Neural cell (in vitro differentiated cells): ENCODE data around the gene LZTS2. TPM values are rescaled to one million over a fixed set of nuclear protein-coding genes. Genes with fewer than 3 reads are reported as not detected.

ENCODE experiments used
- H2AFZ ChIP-seq: fragments of 200-600, 300-800 bp; sonication (generic), shearing (Covaris generic); 2 replicates; pipeline ENCODE4 v1.6.0; 2014; ENCODE audit warnings: low read depth, mild to moderate bottlenecking, antibody characterized with exemption, low read length, moderate library complexity
- H3F3A ChIP-seq: fragments of 200-600 bp; shearing (Covaris generic); 2 replicates; pipeline ENCODE4 v1.6.1; 2016; ENCODE audit warnings: mild to moderate bottlenecking, moderate library complexity, mixed read lengths, antibody characterized with exemption, low read length; ENCODE audit not compliant: insufficient read depth, poor library complexity, severe bottlenecking
- H3K27ac ChIP-seq: fragments of 200-600, 300-800 bp; sonication (generic), shearing (Covaris generic); 2 replicates; pipeline ENCODE4 v1.5.1; 2014; ENCODE audit warnings: mild to moderate bottlenecking, low read length, moderate library complexity
- H3K27me3 ChIP-seq: fragments of 300-800, 200-600 bp; sonication (generic), shearing (Covaris generic); 2 replicates; pipeline ENCODE4 v1.6.0; 2014; ENCODE audit warnings: mild to moderate bottlenecking, low read depth, low read length, moderate library complexity; ENCODE audit not compliant: insufficient read depth
- H3K36me3 ChIP-seq: fragments of 300-800, 200-600 bp; sonication (generic), shearing (Covaris generic); 2 replicates; pipeline ENCODE4 v1.5.1; 2014; ENCODE audit warnings: mild to moderate bottlenecking, antibody characterized with exemption, low read length, moderate library complexity; ENCODE audit not compliant: insufficient read depth
- H3K4me2 ChIP-seq: fragments of 300-800, 200-600 bp; sonication (generic), shearing (Covaris generic); 2 replicates; pipeline ENCODE4 v1.6.0; 2014; ENCODE audit warnings: mild to moderate bottlenecking, low read length
- H3K4me3 ChIP-seq: fragments of 300-800, 200-600 bp; sonication (generic), shearing (Covaris generic); 2 replicates; pipeline ENCODE4 v1.5.1; 2014; ENCODE audit warnings: mild to moderate bottlenecking, low read length, moderate library complexity
- H3K79me2 ChIP-seq: fragments of 200-600 bp; shearing (Covaris generic); replicated peaks from 2 replicates; pipeline ENCODE4 v1.6.0; 2014; ENCODE audit warnings: mild to moderate bottlenecking, low read length, moderate library complexity; ENCODE audit not compliant: insufficient read depth
- H3K9ac ChIP-seq: fragments of 300-800, 200-600 bp; sonication (generic), shearing (Covaris generic); 2 replicates; pipeline ENCODE4 v1.6.1; 2016; ENCODE audit warnings: mild to moderate bottlenecking, low read length, mixed read lengths
- H3K9me2 ChIP-seq: fragments of 200-600 bp; shearing (Covaris generic); 2 replicates; pipeline ENCODE4 v1.6.1; 2016; ENCODE audit warnings: mild to moderate bottlenecking, low read length, mixed read lengths; ENCODE audit not compliant: insufficient read depth
- H3K9me3 ChIP-seq: fragments of 200-600, 300-800 bp; sonication (generic), shearing (Covaris generic); 2 replicates; pipeline ENCODE4 v1.6.1; 2016; ENCODE audit warnings: mild to moderate bottlenecking, mixed run types, low read length, moderate library complexity, mixed read lengths
- H4K20me1 ChIP-seq: fragments of 200-600 bp; shearing (Covaris generic); 2 replicates; pipeline ENCODE4 v1.6.1; 2016; ENCODE audit warnings: mild to moderate bottlenecking, mixed run types; ENCODE audit not compliant: insufficient read depth
- CTCF ChIP-seq: fragments of 450-650 bp; IDR thresholded peaks from 2 replicates; pipeline ENCODE4 v1.5.1; 2014; ENCODE audit warnings: antibody characterized with exemption, mild to moderate bottlenecking, moderate library complexity; ENCODE audit not compliant: poor library complexity, severe bottlenecking
- EZH2 ChIP-seq: fragments of 200-600, 300-800 bp; shearing (Covaris generic), sonication (generic); IDR thresholded peaks from 2 replicates; pipeline ENCODE4 v1.6.1; 2014; ENCODE audit warnings: antibody characterized with exemption, low read length, borderline replicate concordance, mild to moderate bottlenecking; ENCODE audit not compliant: insufficient read depth, poor library complexity, severe bottlenecking
- MXI1 ChIP-seq: fragments of 450-650 bp; conservative IDR thresholded peaks from 2 replicates; pipeline ENCODE4 v1.6.1; 2014; ENCODE audit warnings: antibody characterized with exemption, mild to moderate bottlenecking; ENCODE audit not compliant: poor library complexity, severe bottlenecking
- POLR2AphosphoS5 ChIP-seq: IDR thresholded peaks from 2 replicates; pipeline ENCODE4 v1.6.1; 2012
- RAD21 ChIP-seq: fragments of 450-650 bp; conservative IDR thresholded peaks from 2 replicates; pipeline ENCODE4 v1.6.1; 2014; ENCODE audit warnings: antibody characterized with exemption, mild to moderate bottlenecking, moderate library complexity
- SMC3 ChIP-seq: fragments of 450-650 bp; conservative IDR thresholded peaks from 2 replicates; pipeline ENCODE4 v1.6.1; 2014; ENCODE audit warnings: antibody characterized with exemption, mild to moderate bottlenecking, moderate library complexity; ENCODE audit not compliant: poor library complexity
- TAF1 ChIP-seq: IDR thresholded peaks from 2 replicates; pipeline ENCODE4 v1.6.1; 2012; ENCODE audit warnings: low read depth
- polyA plus RNA-seq: library from polyadenylated mRNA; depleted of rRNA; stranded (reverse); fragments of >200 nt; gene quantifications from 2 replicates; pipeline ENCODE4 v1.2.3, GENCODE V29; 2014

Gene LZTS2
- polyA plus RNA-seq, 1 donor from 2014 or later, result 40.1 TPM

DNA sequence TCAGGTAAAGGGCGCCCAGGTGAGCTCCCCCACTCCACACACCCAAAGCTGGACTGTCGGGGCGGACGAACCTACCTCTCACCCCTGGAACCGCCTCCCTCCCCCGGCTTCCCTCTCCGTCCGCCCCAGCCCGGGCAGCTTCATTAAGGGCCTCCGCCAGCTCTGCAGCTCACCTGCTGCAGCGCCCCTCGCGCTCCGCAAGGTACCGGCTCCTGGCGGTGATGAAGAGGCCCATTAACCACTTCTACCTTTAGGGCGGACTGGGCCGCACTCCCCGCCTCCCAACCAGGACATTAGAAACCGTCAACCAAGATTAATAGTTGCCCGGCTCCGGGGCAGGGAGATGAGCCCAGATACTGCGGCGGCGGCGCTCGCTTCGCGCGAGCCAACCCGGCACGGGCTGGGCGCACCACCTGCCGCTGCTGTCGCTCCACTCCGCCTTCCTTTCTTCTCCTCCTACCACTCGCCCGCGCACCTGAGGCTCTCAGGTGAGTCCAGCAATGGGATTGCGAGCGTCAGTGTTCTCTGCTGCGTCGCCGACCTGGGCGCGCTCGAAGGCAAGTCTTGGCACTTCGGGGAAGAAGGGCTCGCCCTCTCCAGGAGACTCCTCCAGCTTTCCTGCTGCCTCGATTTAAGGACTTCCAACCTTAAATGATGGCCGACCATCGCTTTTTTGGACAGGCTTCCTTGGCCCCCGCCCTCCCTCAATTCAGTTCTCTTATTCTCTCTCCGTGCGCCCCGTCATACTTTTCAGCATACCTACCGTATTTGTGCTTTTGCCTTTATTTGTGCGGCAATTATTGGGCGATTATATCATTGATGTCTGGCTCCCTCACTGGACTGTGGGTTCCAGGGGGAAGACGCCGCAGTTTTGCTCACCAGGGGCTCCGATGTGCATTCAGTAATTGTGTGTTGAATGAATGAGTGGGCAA is 48.6 kb downstream of the LZTS2 start:
- H3K4me2 ChIP-seq, result no peak overlapping the region

GRCh38 chr10:101050208-101051069 is 50.8 kb downstream of the LZTS2 start:
- no peaks in the 10 kb centered on the region for H3K36me3 ChIP-seq
- no peaks in the 10 kb centered on the region for H3K9me2 ChIP-seq
- H3K27ac ChIP-seq, result no peak overlapping the region
- H3F3A ChIP-seq, result no peaks in the 10 kb centered on the region
- H3K79me2 ChIP-seq, result no peaks in the 10 kb centered on the region
- H3K9me3 ChIP-seq, result no peaks in the 10 kb centered on the region
- no peak overlapping the region for H3K4me2 ChIP-seq
- peaks cover 66% of the 10 kb centered on the region for H3K27me3 ChIP-seq
- no peak overlapping the region for H2AFZ ChIP-seq
- H4K20me1 ChIP-seq, result no peaks in the 10 kb centered on the region
- TF ChIP-seq RAD21 (no peak), SMC3 (peak; percentile 13), POLR2AphosphoS5 (no peak), CTCF (peak; percentile 58)
- H3K9ac ChIP-seq, result no peak overlapping the region
- H3K4me3 ChIP-seq, result peak overlapping the region; percentile 21

More for the DNA sequence above, 48.6 kb downstream of the LZTS2 start:
- Histone ChIP-seq H3K27me3 (peaks cover 69% of the 10 kb centered on the region), H3K36me3 (no peaks in the 10 kb centered on the region), H3K9me2 (no peaks in the 10 kb centered on the region), H3F3A (peaks cover 4% of the 10 kb centered on the region), H3K9me3 (no peaks in the 10 kb centered on the region), H3K9ac (no peak overlapping the region), H3K4me3 (peak overlapping the region; percentile 18), H4K20me1 (no peaks in the 10 kb centered on the region), H3K27ac (no peak overlapping the region), H2AFZ (no peak overlapping the region), H3K79me2 (no peaks in the 10 kb centered on the region)
- TF ChIP-seq CTCF (peak; percentile 38), SMC3 (no peak), EZH2 (peak; percentile 55)

GRCh38 chr10:101052285-101052684 is 52.7 kb downstream of the LZTS2 start:
- no peaks in the 10 kb centered on the region for H3K9me3 ChIP-seq
- H2AFZ ChIP-seq, result no peak overlapping the region
- H3K36me3 ChIP-seq, result no peaks in the 10 kb centered on the region
- H3F3A ChIP-seq, result no peaks in the 10 kb centered on the region
- TF ChIP-seq POLR2AphosphoS5, result no peak
- no peak for TF ChIP-seq MXI1
- TF ChIP-seq TAF1, result no peak
- H4K20me1 ChIP-seq, result no peaks in the 10 kb centered on the region
- no peak overlapping the region for H3K4me2 ChIP-seq
- H3K4me3 ChIP-seq, result no peak overlapping the region
- H3K27me3 ChIP-seq, result peaks cover 49% of the 10 kb centered on the region
- no peaks in the 10 kb centered on the region for H3K9me2 ChIP-seq
- no peak overlapping the region for H3K27ac ChIP-seq
- H3K79me2 ChIP-seq, result no peaks in the 10 kb centered on the region
- H3K9ac ChIP-seq, result no peak overlapping the region
